ENCODE measurements around the gene TNFRSF21. TPM values are rescaled to one million over a fixed set of nuclear protein-coding genes. Genes with fewer than 3 reads are reported as not detected.

Gene TNFRSF21
- total RNA-seq, 1 donor from 2014 or later, result 46.3 TPM

GRCh38 chr6:47299965-47300364 is 9.7 kb downstream of the TNFRSF21 start:
- no peaks in the 10 kb centered on the region for H3K9me3 Mint-ChIP-seq (ENCODE audit: low read depth)
- DNase-seq (ENCODE audit: low spot score, unreplicated experiment), result no peak
- no peak for TF ChIP-seq CTCF (IDR thresholded peaks at IDR 0.05; ENCODE audit: unreplicated experiment)
- peaks cover 39% of the 10 kb centered on the region for H3K4me1 Mint-ChIP-seq (ENCODE audit: low read depth)
- H3K4me3 Mint-ChIP-seq (ENCODE audit: low read depth), result no peak overlapping the region
- no peak overlapping the region for H3K27ac Mint-ChIP-seq
- H3K27me3 Mint-ChIP-seq, result no peaks in the 10 kb centered on the region
- H3K36me3 Mint-ChIP-seq (ENCODE audit: insufficient read depth), result no peaks in the 10 kb centered on the region

- peaks cover 26% of the 10 kb centered on the region for H3K4me1 Mint-ChIP-seq (ENCODE audit: low read depth)
- no peak for DNase-seq (ENCODE audit: low spot score, unreplicated experiment)
- TF ChIP-seq CTCF (IDR thresholded peaks at IDR 0.05; ENCODE audit: unreplicated experiment), result no peak
- no peaks in the 10 kb centered on the region for H3K36me3 Mint-ChIP-seq (ENCODE audit: insufficient read depth)
- no peaks in the 10 kb centered on the region for H3K27me3 Mint-ChIP-seq
- no peak overlapping the region for H3K27ac Mint-ChIP-seq
- no peak overlapping the region for H3K4me3 Mint-ChIP-seq (ENCODE audit: low read depth)
- H3K9me3 Mint-ChIP-seq (ENCODE audit: low read depth), result peaks cover 4% of the 10 kb centered on the region
These were observed 11.2 kb downstream of the TNFRSF21 start for GRCh38 chr6:47298475-47298874.

DNA sequence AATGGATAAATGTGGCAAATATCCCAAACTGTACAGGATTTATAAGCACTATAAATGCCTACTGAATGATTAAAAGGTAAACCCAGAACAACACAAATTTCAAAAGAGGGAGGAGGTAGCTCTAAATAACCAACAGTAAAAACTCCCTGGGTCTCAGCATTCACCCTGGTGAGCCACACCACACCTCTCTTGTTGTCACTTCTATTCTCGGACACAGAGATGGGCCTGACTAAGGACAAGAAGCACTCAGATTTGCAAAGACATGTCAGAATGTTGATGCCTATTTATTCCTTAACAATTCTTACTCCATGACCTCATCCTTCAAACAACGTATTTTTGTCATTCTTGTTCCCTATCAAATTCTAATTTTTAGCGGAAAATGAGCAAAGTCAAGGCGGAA is 14.7 kb downstream of the TNFRSF21 start:
- DNase-seq (ENCODE audit: low spot score, unreplicated experiment), result no peak
- Mint-ChIP-seq H3K9me3 (ENCODE audit: low read depth) (peaks cover 4% of the 10 kb centered on the region), H3K27me3 (no peaks in the 10 kb centered on the region), H3K36me3 (ENCODE audit: insufficient read depth) (no peaks in the 10 kb centered on the region), H3K27ac (no peak overlapping the region), H3K4me1 (ENCODE audit: low read depth) (peaks cover 2% of the 10 kb centered on the region), H3K4me3 (ENCODE audit: low read depth) (no peak overlapping the region)
- no peak for TF ChIP-seq CTCF (IDR thresholded peaks at IDR 0.05; ENCODE audit: unreplicated experiment)

DNA sequence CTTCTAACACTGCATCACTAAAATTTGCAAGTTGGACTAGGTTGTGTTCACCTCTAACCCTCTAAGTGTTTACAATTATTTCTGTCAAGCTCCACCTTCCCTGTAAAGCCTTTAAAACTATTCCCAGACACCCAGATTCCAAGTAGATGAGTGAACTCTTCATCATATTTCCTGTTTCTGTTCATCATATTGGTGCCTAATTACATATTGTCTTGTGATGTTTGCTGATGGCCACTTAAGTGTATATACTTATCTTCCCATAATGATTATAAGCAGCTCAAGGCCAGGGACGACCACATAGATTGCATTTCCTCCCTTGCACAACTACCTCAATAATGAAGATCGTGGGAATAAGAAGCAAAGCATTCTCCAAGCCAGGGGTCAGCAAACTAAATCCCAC is 16.8 kb downstream of the TNFRSF21 start:
- no peak for DNase-seq (ENCODE audit: low spot score, unreplicated experiment)
- Mint-ChIP-seq H3K4me3 (ENCODE audit: low read depth) (no peak overlapping the region), H3K36me3 (ENCODE audit: insufficient read depth) (no peaks in the 10 kb centered on the region), H3K27me3 (no peaks in the 10 kb centered on the region), H3K27ac (no peak overlapping the region), H3K4me1 (ENCODE audit: low read depth) (peaks cover 15% of the 10 kb centered on the region), H3K9me3 (ENCODE audit: low read depth) (peaks cover 4% of the 10 kb centered on the region)
- no peak for TF ChIP-seq CTCF (IDR thresholded peaks at IDR 0.05; ENCODE audit: unreplicated experiment)

GRCh38 chr6:47292027-47292426 is 17.7 kb downstream of the TNFRSF21 start:
- Mint-ChIP-seq H3K4me1 (ENCODE audit: low read depth) (peaks cover 15% of the 10 kb centered on the region), H3K4me3 (ENCODE audit: low read depth) (no peak overlapping the region), H3K9me3 (ENCODE audit: low read depth) (peaks cover 4% of the 10 kb centered on the region), H3K27me3 (no peaks in the 10 kb centered on the region), H3K27ac (no peak overlapping the region), H3K36me3 (ENCODE audit: insufficient read depth) (no peaks in the 10 kb centered on the region)
- TF ChIP-seq CTCF (IDR thresholded peaks at IDR 0.05; ENCODE audit: unreplicated experiment), result no peak
- DNase-seq (ENCODE audit: low spot score, unreplicated experiment), result no peak
